GM12865 (cell line): ENCODE measurements around the gene SPEM1.

Experiments used
- DNase-seq: peaks from one replicate; pipeline ENCODE4 v3.0.0; 2010; ENCODE audit warnings: low read depth
- H3K4me3 ChIP-seq: 2 replicates; pipeline ENCODE4 v1.5.1; 2011; ENCODE audit warnings: mild to moderate bottlenecking, low read depth, low read length, control low read depth
- TF ChIP-seq, protein P1 (sequence below): IDR thresholded peaks from 2 replicates; pipeline ENCODE4 v1.5.1; 2011; ENCODE audit warnings: low read length, control low read depth, low read depth, inconsistent platforms; ENCODE audit not compliant: insufficient read depth; ENCODE audit errors: missing control alignments

The SPEM1 gene

DNA sequence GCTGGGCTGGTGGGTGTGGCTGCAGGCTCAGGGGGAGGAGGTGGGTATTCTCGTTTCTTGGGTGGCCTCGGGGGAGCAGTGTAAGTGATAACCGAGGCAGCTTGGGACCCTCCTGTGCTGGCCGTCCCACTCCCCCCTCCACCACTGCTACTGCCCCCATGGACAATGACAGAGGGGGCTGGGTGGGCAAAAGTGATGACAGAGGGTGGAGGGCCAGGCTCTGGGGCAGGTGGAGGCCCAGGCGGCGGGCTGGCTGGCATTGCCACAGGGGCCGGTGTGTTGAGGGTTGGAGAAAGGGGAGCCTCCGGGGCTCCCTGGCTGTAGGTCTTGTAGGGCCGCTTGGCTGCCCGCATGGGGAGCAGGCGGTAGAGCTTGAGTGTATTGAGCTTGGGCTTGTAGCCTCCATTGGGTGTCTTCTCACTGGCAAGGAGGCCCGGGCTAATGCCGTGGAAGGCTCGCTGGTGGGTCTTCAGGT, 43.3 kb downstream of the SPEM1 start:
- no peak for DNase-seq
- TF ChIP-seq, protein P1, sequence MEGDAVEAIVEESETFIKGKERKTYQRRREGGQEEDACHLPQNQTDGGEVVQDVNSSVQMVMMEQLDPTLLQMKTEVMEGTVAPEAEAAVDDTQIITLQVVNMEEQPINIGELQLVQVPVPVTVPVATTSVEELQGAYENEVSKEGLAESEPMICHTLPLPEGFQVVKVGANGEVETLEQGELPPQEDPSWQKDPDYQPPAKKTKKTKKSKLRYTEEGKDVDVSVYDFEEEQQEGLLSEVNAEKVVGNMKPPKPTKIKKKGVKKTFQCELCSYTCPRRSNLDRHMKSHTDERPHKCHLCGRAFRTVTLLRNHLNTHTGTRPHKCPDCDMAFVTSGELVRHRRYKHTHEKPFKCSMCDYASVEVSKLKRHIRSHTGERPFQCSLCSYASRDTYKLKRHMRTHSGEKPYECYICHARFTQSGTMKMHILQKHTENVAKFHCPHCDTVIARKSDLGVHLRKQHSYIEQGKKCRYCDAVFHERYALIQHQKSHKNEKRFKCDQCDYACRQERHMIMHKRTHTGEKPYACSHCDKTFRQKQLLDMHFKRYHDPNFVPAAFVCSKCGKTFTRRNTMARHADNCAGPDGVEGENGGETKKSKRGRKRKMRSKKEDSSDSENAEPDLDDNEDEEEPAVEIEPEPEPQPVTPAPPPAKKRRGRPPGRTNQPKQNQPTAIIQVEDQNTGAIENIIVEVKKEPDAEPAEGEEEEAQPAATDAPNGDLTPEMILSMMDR, result no peak
- H3K4me3 ChIP-seq, result no peak overlapping the region

DNA sequence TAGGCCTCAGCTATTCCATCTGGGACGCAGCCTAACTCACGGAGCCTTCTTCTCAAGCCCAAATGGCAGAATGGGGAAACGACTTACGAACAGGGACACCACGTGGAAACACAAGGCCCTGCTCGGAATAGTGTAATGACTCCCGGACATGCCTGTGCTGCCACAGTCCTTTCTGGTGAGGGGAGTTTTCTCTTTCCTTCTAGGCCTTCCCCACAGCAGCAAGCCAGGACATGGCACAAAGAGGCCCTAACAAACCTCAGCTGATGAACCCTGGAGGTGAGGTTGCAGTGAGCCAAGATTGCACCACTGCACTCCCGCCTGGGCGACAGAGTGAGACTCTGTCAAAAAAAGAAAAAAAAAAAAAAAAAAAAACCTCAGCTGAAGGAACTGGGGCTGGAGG, 44.0 kb downstream of the SPEM1 start:
- no peak overlapping the region for H3K4me3 ChIP-seq
- DNase-seq, result no peak
- TF ChIP-seq, protein P1, result no peak

DNA sequence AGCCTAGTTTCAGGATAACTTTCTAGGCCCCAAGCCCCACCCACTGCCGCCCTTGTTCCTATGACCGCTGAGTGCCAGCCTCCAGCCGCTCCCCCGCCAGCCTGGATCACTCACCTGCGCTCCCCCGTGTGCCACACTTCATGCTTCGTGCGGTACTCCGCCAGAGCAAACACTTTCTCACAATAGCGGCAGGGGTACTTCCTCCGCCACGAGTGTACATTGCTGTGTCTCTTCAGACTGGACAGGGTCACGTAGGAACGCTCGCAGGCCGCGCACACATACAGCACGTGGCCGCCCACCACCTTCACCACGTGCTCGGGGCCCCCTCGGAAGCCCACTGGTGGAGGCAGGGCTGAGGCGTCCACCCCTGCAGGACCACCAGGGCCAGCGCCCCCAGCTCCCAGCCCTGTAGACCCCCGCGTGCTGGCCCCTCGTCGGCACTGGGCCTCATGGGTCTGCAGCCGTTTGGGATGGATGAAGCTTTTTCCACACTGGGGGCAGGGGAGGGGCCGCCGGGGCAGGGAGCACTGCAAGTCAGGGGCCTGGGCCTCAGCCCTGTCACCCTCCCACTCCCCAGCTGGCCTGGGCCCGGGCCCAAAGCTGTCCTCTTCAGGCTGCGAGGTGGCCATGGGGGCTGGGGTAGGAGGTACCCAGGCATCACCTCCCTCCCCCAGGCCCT, 45.6 kb downstream of the SPEM1 start:
- TF ChIP-seq, protein P1, result no peak
- DNase-seq, result no peak

DNA sequence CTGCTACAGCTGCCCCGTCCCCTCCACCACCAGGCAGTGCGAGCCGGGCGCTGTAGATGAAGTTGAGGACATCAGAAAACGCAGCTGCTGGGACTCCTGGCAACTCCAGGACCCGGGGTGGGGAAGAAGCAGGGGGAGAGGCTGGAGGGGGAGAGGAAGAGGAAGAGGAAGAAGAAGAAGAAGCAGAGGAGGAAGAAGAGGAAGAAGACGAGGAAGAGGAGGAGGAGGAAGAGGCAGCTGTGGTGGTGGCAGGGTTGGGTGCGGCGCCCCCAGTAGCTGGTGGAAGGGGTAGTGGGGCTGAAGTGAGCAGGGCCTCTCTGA, 46.2 kb downstream of the SPEM1 start:
- DNase-seq, result no peak
- TF ChIP-seq, protein P1, result no peak
- H3K4me3 ChIP-seq, result no peak overlapping the region

More for the DNA sequence above, 45.6 kb downstream of the SPEM1 start:
- no peak overlapping the region for H3K4me3 ChIP-seq

DNA sequence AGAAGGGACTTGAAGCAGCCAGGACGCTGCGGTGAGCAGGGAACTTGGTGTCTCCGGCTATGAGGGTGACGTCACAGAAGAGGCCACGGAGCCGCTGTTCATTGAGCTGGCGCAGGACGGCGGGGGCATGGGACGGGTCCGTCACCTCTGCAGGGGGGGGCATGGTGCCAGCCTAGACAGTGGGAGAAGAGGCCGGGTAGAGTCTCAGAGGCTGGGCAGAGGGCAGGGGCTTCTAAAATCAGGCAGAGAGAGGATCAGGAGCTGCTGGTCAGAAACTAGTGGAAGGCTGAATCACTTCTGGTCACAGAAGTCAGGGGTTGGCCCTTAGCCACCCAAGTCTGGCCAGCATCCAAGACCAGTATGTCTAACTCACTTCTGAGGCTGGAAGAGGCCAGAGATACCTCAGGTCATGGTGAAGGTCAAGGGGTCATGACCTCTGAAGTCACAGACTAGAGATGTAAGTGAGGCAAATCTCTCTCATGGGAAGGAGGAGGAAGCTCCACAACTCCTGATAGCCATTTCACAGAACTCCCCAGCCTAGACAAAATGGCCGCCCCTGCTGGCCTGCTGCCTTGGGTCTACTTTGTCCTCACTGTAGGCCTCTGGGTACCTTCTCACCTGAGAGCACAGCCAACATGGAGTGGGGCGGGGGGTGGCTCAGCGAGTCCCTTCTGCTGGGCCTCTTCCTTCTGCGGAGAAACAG, 46.7 kb downstream of the SPEM1 start:
- peak; percentile 24 for DNase-seq
- TF ChIP-seq, protein P1, result no peak
- no peak overlapping the region for H3K4me3 ChIP-seq

DNA sequence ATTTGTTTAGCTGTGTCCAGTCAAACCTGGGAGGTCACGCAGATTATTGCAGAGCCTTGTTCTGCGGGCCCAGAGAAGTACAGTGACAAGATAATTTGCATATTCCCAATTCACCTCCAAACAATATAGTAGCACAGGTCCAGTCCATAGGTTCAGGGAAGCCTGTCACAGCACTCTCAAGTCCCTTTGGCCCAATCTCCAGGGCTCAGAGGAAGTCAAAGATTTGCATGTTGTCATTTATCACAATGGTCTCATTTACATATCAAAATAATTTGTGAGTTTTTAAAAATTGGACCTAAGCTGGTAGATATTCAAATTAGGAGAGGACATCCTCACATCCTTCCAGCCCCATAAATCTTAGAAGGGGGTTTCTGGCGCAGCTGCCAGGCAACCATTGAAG, 47.4 kb downstream of the SPEM1 start:
- no peak overlapping the region for H3K4me3 ChIP-seq
- TF ChIP-seq, protein P1, result no peak
- no peak for DNase-seq

DNA sequence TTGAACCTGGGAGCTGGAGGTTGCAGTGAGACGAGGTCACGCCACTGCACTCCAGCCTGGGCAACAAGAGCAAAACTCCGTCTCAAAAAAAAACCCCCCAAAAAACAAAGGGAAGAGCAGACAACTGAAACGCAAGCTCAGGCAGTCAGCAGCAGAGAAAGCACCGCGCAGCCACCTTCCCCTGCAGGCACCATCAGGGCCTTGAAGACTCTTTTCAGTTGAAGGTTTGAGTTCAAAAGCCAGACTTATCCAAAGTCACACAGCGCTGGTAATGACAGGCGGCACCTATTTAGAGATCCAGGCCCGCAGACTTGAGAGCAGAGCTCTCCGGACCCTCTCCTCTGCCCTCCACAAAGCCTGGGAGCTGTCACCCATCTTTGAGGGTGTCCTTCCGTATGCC, 48.2 kb downstream of the SPEM1 start:
- DNase-seq, result no peak
- TF ChIP-seq, protein P1, result no peak
- no peak overlapping the region for H3K4me3 ChIP-seq
